SKM-1 treated with dmso at 0.1 percent for 144 hours (cell line): Measurements from ENCODE around the gene ZNF831.

ENCODE experiments used
- DNase-seq: peaks from one replicate; lab custom pipeline; 2025; ENCODE audit not compliant: unreplicated experiment; lab: John Stamatoyannopoulos, UW

Gene ZNF831

GRCh38 chr20:59301343-59302007 is 137.9 kb downstream of the ZNF831 start:
- no peak for DNase-seq

GRCh38 chr20:59305908-59306655 is 142.5 kb downstream of the ZNF831 start:
- no peak for DNase-seq

GRCh38 chr20:59307270-59307669 is 143.6 kb downstream of the ZNF831 start:
- no peak for DNase-seq
